ENCODE results near the gene IGFL1.

GRCh38 chr19:46229442-46229841, at the start of gene IGFL1:
- TF ChIP-seq, protein P1, sequence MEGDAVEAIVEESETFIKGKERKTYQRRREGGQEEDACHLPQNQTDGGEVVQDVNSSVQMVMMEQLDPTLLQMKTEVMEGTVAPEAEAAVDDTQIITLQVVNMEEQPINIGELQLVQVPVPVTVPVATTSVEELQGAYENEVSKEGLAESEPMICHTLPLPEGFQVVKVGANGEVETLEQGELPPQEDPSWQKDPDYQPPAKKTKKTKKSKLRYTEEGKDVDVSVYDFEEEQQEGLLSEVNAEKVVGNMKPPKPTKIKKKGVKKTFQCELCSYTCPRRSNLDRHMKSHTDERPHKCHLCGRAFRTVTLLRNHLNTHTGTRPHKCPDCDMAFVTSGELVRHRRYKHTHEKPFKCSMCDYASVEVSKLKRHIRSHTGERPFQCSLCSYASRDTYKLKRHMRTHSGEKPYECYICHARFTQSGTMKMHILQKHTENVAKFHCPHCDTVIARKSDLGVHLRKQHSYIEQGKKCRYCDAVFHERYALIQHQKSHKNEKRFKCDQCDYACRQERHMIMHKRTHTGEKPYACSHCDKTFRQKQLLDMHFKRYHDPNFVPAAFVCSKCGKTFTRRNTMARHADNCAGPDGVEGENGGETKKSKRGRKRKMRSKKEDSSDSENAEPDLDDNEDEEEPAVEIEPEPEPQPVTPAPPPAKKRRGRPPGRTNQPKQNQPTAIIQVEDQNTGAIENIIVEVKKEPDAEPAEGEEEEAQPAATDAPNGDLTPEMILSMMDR (IDR thresholded peaks at IDR 0.05), result no peak
- no peak for TF ChIP-seq EP300 (IDR thresholded peaks at IDR 0.05)
